Suprapubic skin (tissue), 4 donors: Measurements from ENCODE around the gene BTN1A1.

ENCODE experiments used
- CTCF ChIP-seq, 2 donors: fragments of 200-600 bp in 1 of 2; fragments of 450-650 bp in 1 of 2; sonication (generic) in 1 of 2; IDR thresholded peaks; one replicate each; pipeline ENCODE4 v1.5.1; 2016 to 2019; ENCODE audit warnings: antibody characterized with exemption in 2 of 2, mild to moderate bottlenecking in 1 of 2, moderate library complexity in 1 of 2
- EP300 ChIP-seq: sonication (generic); formaldehyde crosslinking; IDR thresholded peaks from one replicate; pipeline ENCODE4 v1.6.1; 2017; ENCODE audit warnings: antibody characterized with exemption
- POLR2A ChIP-seq, 2 donors: fragments of 450-650 bp; IDR thresholded peaks; one replicate each; pipeline ENCODE4 v1.6.1; 2017; ENCODE audit warnings: antibody characterized with exemption in 2 of 2, mild to moderate bottlenecking in 2 of 2, moderate library complexity in 2 of 2
- POLR2AphosphoS5 ChIP-seq, 3 donors: sonication (generic); formaldehyde crosslinking; IDR thresholded peaks; one replicate each; pipeline ENCODE4 v1.6.1; 2017; ENCODE audit warnings: antibody characterized with exemption in 3 of 3

- no peak for TF ChIP-seq POLR2A (IDR thresholded peaks at IDR 0.05)
- no peak for TF ChIP-seq CTCF (IDR thresholded peaks at IDR 0.05)
- no peak for TF ChIP-seq EP300
- no peak for TF ChIP-seq POLR2AphosphoS5 (IDR thresholded peaks at IDR 0.05)
Measured at GRCh38 chr6:26464416-26465131, 35.5 kb upstream of the BTN1A1 start.
